K562 (cell line): ENCODE results near the gene OR6S1. TPM values are rescaled to one million over a fixed set of nuclear protein-coding genes. Genes with fewer than 3 reads are reported as not detected.
A peak's percentile ranks its signal among the peaks of the same experiment; 100 is the strongest.

Experiments
- HDAC2 ChIP-seq: fragments of 450-650 bp; IDR thresholded peaks from 2 replicates; pipeline ENCODE4 v1.6.1; 2016; ENCODE audit warnings: mild to moderate bottlenecking
- MEIS2 ChIP-seq: fragments of 450-650 bp; IDR thresholded peaks from 2 replicates; pipeline ENCODE4 v1.6.1; 2014; ENCODE audit warnings: mild to moderate bottlenecking; ENCODE audit not compliant: partially characterized antibody
- polyA plus RNA-seq, 8 experiments: library from polyadenylated mRNA; depleted of rRNA in 4 of 8; stranded (reverse) in 5 of 8; unstranded in 3 of 8; fragments of >200 nt; fragmentation: Nextera tagmentation in 2 of 8; fragmentation: Illumina TruSeq in 1 of 8; extraction: Ambion mirVana in 2 of 8; extraction: Trizol in 1 of 8; gene quantifications; 2 replicates each; pipeline versions ENCODE4 v1.2.1 to v1.2.3, GENCODE V29; 2011 to 2014; ENCODE audit warnings: inconsistent platforms in 1 of 8, missing spikeins in 1 of 8
- total RNA-seq, 7 experiments: library from RNA; depleted of rRNA in 6 of 7; stranded (reverse); fragments of >200 nt in 6 of 7; fragmentation: Illumina TruSeq in 2 of 7; extraction: Trizol in 2 of 7; gene quantifications; 2 replicates each; pipeline versions ENCODE4 v1.2.1 to v1.2.3, GENCODE V29; 2011 to 2021; ENCODE audit warnings: low replicate concordance in 1 of 7
- TF ChIP-seq, protein P1 (sequence below): fragments of 450-650 bp; IDR thresholded peaks from 2 replicates; pipeline ENCODE4 v1.6.1; 2016; ENCODE audit warnings: low read depth
- TF ChIP-seq, protein P2 (sequence below): fragments of 450-650 bp; IDR thresholded peaks from one replicate; pipeline ENCODE4 v1.6.1; 2018; ENCODE audit warnings: mild to moderate bottlenecking, moderate library complexity; ENCODE audit not compliant: partially characterized antibody
- TF ChIP-seq, protein P3 (sequence below): fragments of 250-450 bp; sonication (Bioruptor Pico); IDR thresholded peaks from 2 replicates; pipeline ENCODE4 v1.5.0; 2021; ENCODE audit warnings: mild to moderate bottlenecking, moderate library complexity
- TF ChIP-seq, protein P4 (sequence below): fragments of 450-650 bp; formaldehyde crosslinking; IDR thresholded peaks from 2 replicates; pipeline ENCODE4 v1.4.0; 2020; ENCODE audit warnings: mild to moderate bottlenecking
- TF ChIP-seq, protein P5 (sequence below): fragments of 250-450 bp; sonication (Bioruptor Pico); IDR thresholded peaks from 2 replicates; pipeline ENCODE4 v1.8.0; 2021; ENCODE audit warnings: moderate library complexity, mild to moderate bottlenecking, inconsistent platforms
- TF ChIP-seq, protein P6 (sequence below): fragments of 250-450 bp; sonication (Bioruptor Pico); IDR thresholded peaks from 2 replicates; pipeline ENCODE4 v1.8.0; 2021; ENCODE audit warnings: borderline replicate concordance, mild to moderate bottlenecking, moderate library complexity; ENCODE audit not compliant: poor library complexity, severe bottlenecking
- TF ChIP-seq, protein P7 (sequence below): sonication (generic); formaldehyde crosslinking; IDR thresholded peaks from 2 replicates; pipeline ENCODE4 v1.8.0; 2022; ENCODE audit warnings: missing genetic modification reagents, mild to moderate bottlenecking, borderline replicate concordance

OR6S1 gene
- total and polyA plus RNA-seq, 9 of the 15 experiments (the other 6 are each of a cell fraction or from before 2014, with no cell fraction given), result not detected

DNA sequence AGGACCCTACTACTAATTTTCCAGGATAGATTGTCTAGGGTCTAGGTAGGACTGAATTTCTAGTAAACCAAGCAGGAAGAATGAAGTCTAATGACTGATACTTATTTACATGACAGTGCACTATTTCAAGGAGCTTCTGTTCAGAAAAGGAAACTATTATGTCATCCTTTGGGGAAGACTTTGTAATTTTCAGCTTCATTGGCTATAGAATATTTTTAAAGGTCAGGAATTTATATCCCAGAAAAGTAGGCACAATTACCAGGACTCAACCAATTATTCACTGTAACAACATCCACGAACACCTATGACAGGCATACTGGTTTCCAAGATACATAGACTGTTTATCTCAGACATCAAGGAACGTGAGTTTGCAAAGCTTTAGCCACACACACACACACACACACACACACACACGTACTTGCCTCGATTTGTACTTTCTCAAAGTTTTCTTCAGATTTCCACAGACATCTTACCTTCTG is 23.2 kb downstream of the OR6S1 start (continued):
- TF ChIP-seq, protein P1, sequence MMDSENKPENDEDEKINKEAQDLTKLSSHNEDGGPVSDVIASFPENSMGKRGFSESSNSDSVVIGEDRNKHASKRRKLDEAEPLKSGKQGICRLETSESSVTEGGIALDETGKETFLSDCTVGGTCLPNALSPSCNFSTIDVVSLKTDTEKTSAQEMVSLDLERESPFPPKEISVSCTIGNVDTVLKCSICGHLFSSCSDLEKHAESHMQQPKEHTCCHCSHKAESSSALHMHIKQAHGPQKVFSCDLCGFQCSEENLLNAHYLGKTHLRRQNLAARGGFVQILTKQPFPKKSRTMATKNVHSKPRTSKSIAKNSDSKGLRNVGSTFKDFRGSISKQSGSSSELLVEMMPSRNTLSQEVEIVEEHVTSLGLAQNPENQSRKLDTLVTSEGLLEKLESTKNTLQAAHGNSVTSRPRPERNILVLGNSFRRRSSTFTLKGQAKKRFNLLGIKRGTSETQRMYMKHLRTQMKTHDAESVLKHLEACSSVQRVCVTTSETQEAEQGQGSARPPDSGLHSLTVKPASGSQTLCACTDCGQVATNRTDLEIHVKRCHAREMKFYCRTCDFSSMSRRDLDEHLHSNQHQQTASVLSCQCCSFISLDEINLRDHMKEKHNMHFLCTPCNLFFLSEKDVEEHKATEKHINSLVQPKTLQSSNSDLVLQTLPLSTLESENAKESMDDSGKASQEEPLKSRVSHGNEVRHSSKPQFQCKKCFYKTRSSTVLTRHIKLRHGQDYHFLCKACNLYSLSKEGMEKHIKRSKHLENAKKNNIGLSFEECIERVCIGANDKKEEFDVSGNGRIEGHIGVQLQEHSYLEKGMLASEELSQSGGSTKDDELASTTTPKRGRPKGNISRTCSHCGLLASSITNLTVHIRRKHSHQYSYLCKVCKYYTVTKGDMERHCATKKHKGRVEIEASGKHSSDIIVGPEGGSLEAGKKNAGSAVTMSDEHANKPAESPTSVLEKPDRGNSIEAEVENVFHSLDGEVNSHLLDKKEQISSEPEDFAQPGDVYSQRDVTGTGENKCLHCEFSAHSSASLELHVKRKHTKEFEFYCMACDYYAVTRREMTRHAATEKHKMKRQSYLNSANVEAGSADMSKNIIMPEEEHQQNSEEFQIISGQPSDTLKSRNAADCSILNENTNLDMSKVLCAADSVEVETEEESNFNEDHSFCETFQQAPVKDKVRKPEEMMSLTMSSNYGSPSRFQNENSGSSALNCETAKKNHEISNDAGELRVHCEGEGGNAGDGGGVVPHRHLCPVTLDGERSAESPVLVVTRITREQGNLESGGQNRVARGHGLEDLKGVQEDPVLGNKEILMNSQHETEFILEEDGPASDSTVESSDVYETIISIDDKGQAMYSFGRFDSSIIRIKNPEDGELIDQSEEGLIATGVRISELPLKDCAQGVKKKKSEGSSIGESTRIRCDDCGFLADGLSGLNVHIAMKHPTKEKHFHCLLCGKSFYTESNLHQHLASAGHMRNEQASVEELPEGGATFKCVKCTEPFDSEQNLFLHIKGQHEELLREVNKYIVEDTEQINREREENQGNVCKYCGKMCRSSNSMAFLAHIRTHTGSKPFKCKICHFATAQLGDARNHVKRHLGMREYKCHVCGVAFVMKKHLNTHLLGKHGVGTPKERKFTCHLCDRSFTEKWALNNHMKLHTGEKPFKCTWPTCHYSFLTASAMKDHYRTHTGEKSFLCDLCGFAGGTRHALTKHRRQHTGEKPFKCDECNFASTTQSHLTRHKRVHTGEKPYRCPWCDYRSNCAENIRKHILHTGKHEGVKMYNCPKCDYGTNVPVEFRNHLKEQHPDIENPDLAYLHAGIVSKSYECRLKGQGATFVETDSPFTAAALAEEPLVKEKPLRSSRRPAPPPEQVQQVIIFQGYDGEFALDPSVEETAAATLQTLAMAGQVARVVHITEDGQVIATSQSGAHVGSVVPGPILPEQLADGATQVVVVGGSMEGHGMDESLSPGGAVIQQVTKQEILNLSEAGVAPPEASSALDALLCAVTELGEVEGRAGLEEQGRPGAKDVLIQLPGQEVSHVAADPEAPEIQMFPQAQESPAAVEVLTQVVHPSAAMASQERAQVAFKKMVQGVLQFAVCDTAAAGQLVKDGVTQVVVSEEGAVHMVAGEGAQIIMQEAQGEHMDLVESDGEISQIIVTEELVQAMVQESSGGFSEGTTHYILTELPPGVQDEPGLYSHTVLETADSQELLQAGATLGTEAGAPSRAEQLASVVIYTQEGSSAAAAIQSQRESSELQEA, result no peak
- TF ChIP-seq, protein P2, sequence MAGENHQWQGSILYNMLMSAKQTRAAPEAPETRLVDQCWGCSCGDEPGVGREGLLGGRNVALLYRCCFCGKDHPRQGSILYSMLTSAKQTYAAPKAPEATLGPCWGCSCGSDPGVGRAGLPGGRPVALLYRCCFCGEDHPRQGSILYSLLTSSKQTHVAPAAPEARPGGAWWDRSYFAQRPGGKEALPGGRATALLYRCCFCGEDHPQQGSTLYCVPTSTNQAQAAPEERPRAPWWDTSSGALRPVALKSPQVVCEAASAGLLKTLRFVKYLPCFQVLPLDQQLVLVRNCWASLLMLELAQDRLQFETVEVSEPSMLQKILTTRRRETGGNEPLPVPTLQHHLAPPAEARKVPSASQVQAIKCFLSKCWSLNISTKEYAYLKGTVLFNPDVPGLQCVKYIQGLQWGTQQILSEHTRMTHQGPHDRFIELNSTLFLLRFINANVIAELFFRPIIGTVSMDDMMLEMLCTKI, result no peak
- TF ChIP-seq HDAC2 (no peak), MEIS2 (peak; percentile 25)
- TF ChIP-seq, protein P3, sequence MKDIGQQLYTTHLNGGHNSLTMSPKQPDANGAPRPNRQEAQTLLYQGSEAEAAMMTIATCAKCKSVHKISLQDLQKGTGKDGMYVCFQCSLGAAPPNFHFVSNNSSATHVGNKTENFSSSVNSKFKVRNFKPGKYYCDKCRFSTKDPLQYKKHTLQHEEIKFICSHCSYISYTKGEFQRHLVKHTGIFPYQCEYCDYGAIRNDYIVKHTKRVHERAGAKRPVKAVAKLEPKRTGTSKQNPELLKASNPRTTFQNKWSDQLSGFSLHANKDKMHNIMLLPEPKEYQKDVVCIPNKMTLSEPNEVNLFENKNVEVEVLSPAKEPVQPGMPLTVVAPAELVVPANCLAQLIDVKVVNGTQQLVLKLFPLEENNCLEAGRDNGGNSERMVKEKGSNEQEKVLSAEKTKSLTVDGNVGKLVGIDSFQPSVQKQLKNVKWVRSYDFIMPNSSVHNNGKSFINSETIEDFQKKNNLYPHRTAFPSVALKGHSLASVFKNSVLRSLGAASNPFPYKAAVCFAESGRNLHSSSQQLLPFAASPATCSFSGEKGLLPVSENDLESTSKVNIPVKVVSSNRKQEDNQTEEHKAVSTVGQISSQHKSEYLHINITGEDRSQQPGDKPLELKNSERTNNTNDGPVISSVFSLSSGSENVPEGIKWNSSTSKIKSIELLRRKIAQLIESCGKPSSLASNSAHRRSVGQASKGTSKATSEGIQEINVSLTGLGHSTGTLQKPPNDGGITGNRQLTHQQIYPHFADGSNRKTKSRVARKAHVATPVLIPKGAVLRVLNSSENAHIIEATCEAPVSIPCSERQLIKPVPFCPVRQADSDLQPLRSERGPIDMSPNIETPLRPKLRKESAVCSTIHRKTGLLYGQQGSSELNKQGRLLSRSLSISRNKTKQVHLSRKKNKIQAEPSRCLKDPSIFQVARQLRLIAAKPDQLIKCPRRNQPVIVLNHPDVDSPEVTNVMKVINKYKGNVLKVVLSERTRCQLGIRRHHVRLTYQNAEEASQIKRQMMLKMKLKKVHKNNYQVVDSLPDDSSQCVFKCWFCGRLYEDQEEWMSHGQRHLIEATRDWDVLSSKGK (CRISPR knock-in tag), result no peak
- TF ChIP-seq, protein P4, sequence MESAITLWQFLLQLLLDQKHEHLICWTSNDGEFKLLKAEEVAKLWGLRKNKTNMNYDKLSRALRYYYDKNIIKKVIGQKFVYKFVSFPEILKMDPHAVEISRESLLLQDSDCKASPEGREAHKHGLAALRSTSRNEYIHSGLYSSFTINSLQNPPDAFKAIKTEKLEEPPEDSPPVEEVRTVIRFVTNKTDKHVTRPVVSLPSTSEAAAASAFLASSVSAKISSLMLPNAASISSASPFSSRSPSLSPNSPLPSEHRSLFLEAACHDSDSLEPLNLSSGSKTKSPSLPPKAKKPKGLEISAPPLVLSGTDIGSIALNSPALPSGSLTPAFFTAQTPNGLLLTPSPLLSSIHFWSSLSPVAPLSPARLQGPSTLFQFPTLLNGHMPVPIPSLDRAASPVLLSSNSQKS (CRISPR knock-in tag), result no peak
- TF ChIP-seq, protein P5, sequence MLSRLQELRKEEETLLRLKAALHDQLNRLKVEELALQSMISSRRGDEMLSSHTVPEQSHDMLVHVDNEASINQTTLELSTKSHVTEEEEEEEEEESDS (CRISPR knock-in tag), result no peak
- TF ChIP-seq, protein P6, sequence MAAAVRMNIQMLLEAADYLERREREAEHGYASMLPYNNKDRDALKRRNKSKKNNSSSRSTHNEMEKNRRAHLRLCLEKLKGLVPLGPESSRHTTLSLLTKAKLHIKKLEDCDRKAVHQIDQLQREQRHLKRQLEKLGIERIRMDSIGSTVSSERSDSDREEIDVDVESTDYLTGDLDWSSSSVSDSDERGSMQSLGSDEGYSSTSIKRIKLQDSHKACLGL (CRISPR knock-in tag), result no peak
- TF ChIP-seq, protein P7, sequence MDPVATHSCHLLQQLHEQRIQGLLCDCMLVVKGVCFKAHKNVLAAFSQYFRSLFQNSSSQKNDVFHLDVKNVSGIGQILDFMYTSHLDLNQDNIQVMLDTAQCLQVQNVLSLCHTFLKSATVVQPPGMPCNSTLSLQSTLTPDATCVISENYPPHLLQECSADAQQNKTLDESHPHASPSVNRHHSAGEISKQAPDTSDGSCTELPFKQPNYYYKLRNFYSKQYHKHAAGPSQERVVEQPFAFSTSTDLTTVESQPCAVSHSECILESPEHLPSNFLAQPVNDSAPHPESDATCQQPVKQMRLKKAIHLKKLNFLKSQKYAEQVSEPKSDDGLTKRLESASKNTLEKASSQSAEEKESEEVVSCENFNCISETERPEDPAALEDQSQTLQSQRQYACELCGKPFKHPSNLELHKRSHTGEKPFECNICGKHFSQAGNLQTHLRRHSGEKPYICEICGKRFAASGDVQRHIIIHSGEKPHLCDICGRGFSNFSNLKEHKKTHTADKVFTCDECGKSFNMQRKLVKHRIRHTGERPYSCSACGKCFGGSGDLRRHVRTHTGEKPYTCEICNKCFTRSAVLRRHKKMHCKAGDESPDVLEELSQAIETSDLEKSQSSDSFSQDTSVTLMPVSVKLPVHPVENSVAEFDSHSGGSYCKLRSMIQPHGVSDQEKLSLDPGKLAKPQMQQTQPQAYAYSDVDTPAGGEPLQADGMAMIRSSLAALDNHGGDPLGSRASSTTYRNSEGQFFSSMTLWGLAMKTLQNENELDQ (CRISPR knock-in tag), result no peak
